Tibial nerve (tissue), 3 donors: ENCODE results near the gene IGLL1.
"Not testable (repeated sequence)": the region's sequence is repeated elsewhere in the genome, so short reads cannot be mapped to it uniquely, and the experiment has no call there.

Experiments
- CTCF ChIP-seq, 5 experiments: fragments of 200-600 bp in 3 of 5; fragments of 450-650 bp in 2 of 5; sonication (generic) in 3 of 5; IDR thresholded peaks; one replicate each; pipeline ENCODE4 v1.5.1; 2016 to 2019; ENCODE audit warnings: antibody characterized with exemption in 5 of 5, mild to moderate bottlenecking in 3 of 5, moderate library complexity in 2 of 5
- POLR2A ChIP-seq, 2 donors: fragments of 450-650 bp; IDR thresholded peaks; one replicate each; pipeline ENCODE4 v1.6.1; 2017; ENCODE audit warnings: antibody characterized with exemption in 2 of 2, mild to moderate bottlenecking in 2 of 2, moderate library complexity in 2 of 2

- not testable (repeated sequence) for TF ChIP-seq CTCF, POLR2A (IDR thresholded peaks at IDR 0.05)
These were observed 32.7 kb downstream of the IGLL1 start for GRCh38 chr22:23547382-23547781.
